ENCODE results near the gene DCPS.
"Not testable (repeated sequence)": the region's sequence is repeated elsewhere in the genome, so short reads cannot be mapped to it uniquely, and the experiment has no call there.

The DCPS gene

GRCh38 chr11:126297004-126297403, 6.9 kb upstream of the DCPS start:
- Histone ChIP-seq H3K4me1 (ENCODE audit: control insufficient read depth, insufficient read depth, low read length) (no peaks in the 10 kb centered on the region), H3K36me3 (ENCODE audit: control insufficient read depth, insufficient read depth, low read length) (peaks cover 4% of the 10 kb centered on the region), H3K27me3 (ENCODE audit: control insufficient read depth, insufficient read depth, low read length) (no peaks in the 10 kb centered on the region), H3K9ac (ENCODE audit: low read length) (no peak overlapping the region), H3K9me3 (ENCODE audit: control insufficient read depth, low read length) (no peaks in the 10 kb centered on the region), H3K4me3 (ENCODE audit: low read length) (no peak overlapping the region)

GRCh38 chr11:126304457-126305075, 706 bp downstream of the DCPS start:
- peak overlapping the region; percentile 90 for H3K9ac ChIP-seq (ENCODE audit: low read length)
- H3K36me3 ChIP-seq (ENCODE audit: control insufficient read depth, insufficient read depth, low read length), result no peaks in the 10 kb centered on the region
- H3K4me1 ChIP-seq (ENCODE audit: control insufficient read depth, insufficient read depth, low read length), result peaks cover 5% of the 10 kb centered on the region
- H3K9me3 ChIP-seq (ENCODE audit: control insufficient read depth, low read length), result no peaks in the 10 kb centered on the region
- peak overlapping the region; percentile 12 for H3K4me3 ChIP-seq (ENCODE audit: low read length)
- H3K27me3 ChIP-seq (ENCODE audit: control insufficient read depth, insufficient read depth, low read length), result no peaks in the 10 kb centered on the region

- Histone ChIP-seq H3K9me3 (ENCODE audit: control insufficient read depth, low read length) (no peaks in the 10 kb centered on the region), H3K4me1 (ENCODE audit: control insufficient read depth, insufficient read depth, low read length) (peaks cover 11% of the 10 kb centered on the region), H3K4me3 (ENCODE audit: low read length) (no peak overlapping the region), H3K36me3 (ENCODE audit: control insufficient read depth, insufficient read depth, low read length) (no peaks in the 10 kb centered on the region), H3K27me3 (ENCODE audit: control insufficient read depth, insufficient read depth, low read length) (no peaks in the 10 kb centered on the region), H3K9ac (ENCODE audit: low read length) (no peak overlapping the region)
Measured at GRCh38 chr11:126305699-126306098, 1.8 kb downstream of the DCPS start.

GRCh38 chr11:126307706-126308105, 3.8 kb downstream of the DCPS start:
- Histone ChIP-seq H3K9ac (ENCODE audit: low read length) (no peak overlapping the region), H3K4me3 (ENCODE audit: low read length) (no peak overlapping the region), H3K27me3 (ENCODE audit: control insufficient read depth, insufficient read depth, low read length) (no peaks in the 10 kb centered on the region), H3K4me1 (ENCODE audit: control insufficient read depth, insufficient read depth, low read length) (peaks cover 15% of the 10 kb centered on the region), H3K36me3 (ENCODE audit: control insufficient read depth, insufficient read depth, low read length) (no peaks in the 10 kb centered on the region), H3K9me3 (ENCODE audit: control insufficient read depth, low read length) (no peaks in the 10 kb centered on the region)

- Histone ChIP-seq H3K4me1 (ENCODE audit: control insufficient read depth, insufficient read depth, low read length) (peaks cover 21% of the 10 kb centered on the region), H3K36me3 (ENCODE audit: control insufficient read depth, insufficient read depth, low read length) (no peaks in the 10 kb centered on the region), H3K9me3 (ENCODE audit: control insufficient read depth, low read length) (no peaks in the 10 kb centered on the region), H3K4me3 (ENCODE audit: low read length) (no peak overlapping the region), H3K9ac (ENCODE audit: low read length) (no peak overlapping the region), H3K27me3 (ENCODE audit: control insufficient read depth, insufficient read depth, low read length) (no peaks in the 10 kb centered on the region)
Measured at GRCh38 chr11:126308271-126308671, 4.4 kb downstream of the DCPS start.

GRCh38 chr11:126308771-126309170, 4.9 kb downstream of the DCPS start:
- peaks cover 24% of the 10 kb centered on the region for H3K4me1 ChIP-seq (ENCODE audit: control insufficient read depth, insufficient read depth, low read length)
- not testable (repeated sequence) for H3K27me3 ChIP-seq (ENCODE audit: control insufficient read depth, insufficient read depth, low read length); H3K36me3 ChIP-seq (ENCODE audit: control insufficient read depth, insufficient read depth, low read length); H3K4me3 ChIP-seq (ENCODE audit: low read length); H3K9me3 ChIP-seq (ENCODE audit: control insufficient read depth, low read length); H3K9ac ChIP-seq (ENCODE audit: low read length)

GRCh38 chr11:126310200-126310991, 6.5 kb downstream of the DCPS start:
- Histone ChIP-seq H3K4me1 (ENCODE audit: control insufficient read depth, insufficient read depth, low read length) (peaks cover 19% of the 10 kb centered on the region), H3K36me3 (ENCODE audit: control insufficient read depth, insufficient read depth, low read length) (no peaks in the 10 kb centered on the region), H3K27me3 (ENCODE audit: control insufficient read depth, insufficient read depth, low read length) (no peaks in the 10 kb centered on the region), H3K9me3 (ENCODE audit: control insufficient read depth, low read length) (no peaks in the 10 kb centered on the region), H3K9ac (ENCODE audit: low read length) (no peak overlapping the region), H3K4me3 (ENCODE audit: low read length) (no peak overlapping the region)

GRCh38 chr11:126310992-126311310, 7.1 kb downstream of the DCPS start:
- Histone ChIP-seq H3K9me3 (ENCODE audit: control insufficient read depth, low read length) (no peaks in the 10 kb centered on the region), H3K4me3 (ENCODE audit: low read length) (no peak overlapping the region), H3K36me3 (ENCODE audit: control insufficient read depth, insufficient read depth, low read length) (no peaks in the 10 kb centered on the region), H3K4me1 (ENCODE audit: control insufficient read depth, insufficient read depth, low read length) (peaks cover 19% of the 10 kb centered on the region), H3K9ac (ENCODE audit: low read length) (no peak overlapping the region), H3K27me3 (ENCODE audit: control insufficient read depth, insufficient read depth, low read length) (no peaks in the 10 kb centered on the region)

- Histone ChIP-seq H3K4me3 (ENCODE audit: low read length) (no peak overlapping the region), H3K36me3 (ENCODE audit: control insufficient read depth, insufficient read depth, low read length) (no peaks in the 10 kb centered on the region), H3K9me3 (ENCODE audit: control insufficient read depth, low read length) (no peaks in the 10 kb centered on the region), H3K4me1 (ENCODE audit: control insufficient read depth, insufficient read depth, low read length) (peaks cover 19% of the 10 kb centered on the region), H3K9ac (ENCODE audit: low read length) (no peak overlapping the region), H3K27me3 (ENCODE audit: control insufficient read depth, insufficient read depth, low read length) (no peaks in the 10 kb centered on the region)
Measured at GRCh38 chr11:126311401-126312291, 7.8 kb downstream of the DCPS start.

GRCh38 chr11:126312961-126313360, 9.1 kb downstream of the DCPS start:
- H3K36me3 ChIP-seq (ENCODE audit: control insufficient read depth, insufficient read depth, low read length), result no peaks in the 10 kb centered on the region
- H3K4me1 ChIP-seq (ENCODE audit: control insufficient read depth, insufficient read depth, low read length), result peaks cover 27% of the 10 kb centered on the region
- H3K9me3 ChIP-seq (ENCODE audit: control insufficient read depth, low read length), result no peaks in the 10 kb centered on the region
- H3K4me3 ChIP-seq (ENCODE audit: low read length), result no peak overlapping the region
- H3K27me3 ChIP-seq (ENCODE audit: control insufficient read depth, insufficient read depth, low read length), result no peaks in the 10 kb centered on the region
- no peak overlapping the region for H3K9ac ChIP-seq (ENCODE audit: low read length)

- Histone ChIP-seq H3K36me3 (ENCODE audit: control insufficient read depth, insufficient read depth, low read length) (no peaks in the 10 kb centered on the region), H3K9ac (ENCODE audit: low read length) (no peak overlapping the region), H3K4me3 (ENCODE audit: low read length) (no peak overlapping the region), H3K9me3 (ENCODE audit: control insufficient read depth, low read length) (no peaks in the 10 kb centered on the region), H3K27me3 (ENCODE audit: control insufficient read depth, insufficient read depth, low read length) (no peaks in the 10 kb centered on the region), H3K4me1 (ENCODE audit: control insufficient read depth, insufficient read depth, low read length) (peaks cover 32% of the 10 kb centered on the region)
Measured at GRCh38 chr11:126313826-126314225, 10.0 kb downstream of the DCPS start.

GRCh38 chr11:126317432-126317755, 13.5 kb downstream of the DCPS start:
- H3K9ac ChIP-seq (ENCODE audit: low read length), result no peak overlapping the region
- H3K36me3 ChIP-seq (ENCODE audit: control insufficient read depth, insufficient read depth, low read length), result no peaks in the 10 kb centered on the region
- no peaks in the 10 kb centered on the region for H3K27me3 ChIP-seq (ENCODE audit: control insufficient read depth, insufficient read depth, low read length)
- H3K4me1 ChIP-seq (ENCODE audit: control insufficient read depth, insufficient read depth, low read length), result peaks cover 25% of the 10 kb centered on the region
- no peaks in the 10 kb centered on the region for H3K9me3 ChIP-seq (ENCODE audit: control insufficient read depth, low read length)
- H3K4me3 ChIP-seq (ENCODE audit: low read length), result no peak overlapping the region
